HepG2 (cell line): Measurements from ENCODE around the gene PLEKHH3. TPM values are rescaled to one million over a fixed set of nuclear protein-coding genes. Genes with fewer than 3 reads are reported as not detected.
A peak's percentile ranks its signal among the peaks of the same experiment; 100 is the strongest.

Source experiments
- ESRRA ChIP-seq: sonication (generic); formaldehyde crosslinking; IDR thresholded peaks from 2 replicates; pipeline ENCODE4 v1.5.1; 2020; ENCODE audit warnings: mild to moderate bottlenecking, low read depth, missing genetic modification reagents
- FOXK2 ChIP-seq: fragments of 450-650 bp; IDR thresholded peaks from 2 replicates; pipeline ENCODE4 v1.6.1; 2016
- NCOA5 ChIP-seq: sonication (generic); formaldehyde crosslinking; IDR thresholded peaks from 2 replicates; pipeline ENCODE4 v1.4.0; 2020; ENCODE audit warnings: missing genetic modification reagents
- PITX1 ChIP-seq: sonication (generic); formaldehyde crosslinking; IDR thresholded peaks from 2 replicates; pipeline ENCODE4 v1.5.1; 2020; ENCODE audit warnings: mild to moderate bottlenecking, missing genetic modification reagents
- PRMT3 ChIP-seq: sonication (generic); formaldehyde crosslinking; IDR thresholded peaks from 2 replicates; pipeline ENCODE4 v1.8.1; 2022; ENCODE audit warnings: low read depth, mild to moderate bottlenecking, moderate library complexity, missing genetic modification reagents, borderline replicate concordance
- RFX3 ChIP-seq: IDR thresholded peaks from 2 replicates; pipeline ENCODE4 v1.6.1; 2016; ENCODE audit warnings: missing biosample characterization, missing genetic modification reagents
- TFE3 ChIP-seq: IDR thresholded peaks from 2 replicates; pipeline ENCODE4 v1.6.1; 2016
- UBTF ChIP-seq: sonication (generic); formaldehyde crosslinking; IDR thresholded peaks from 2 replicates; pipeline ENCODE4 v1.4.0; 2020; ENCODE audit warnings: mild to moderate bottlenecking, missing genetic modification reagents
- ZBTB14 ChIP-seq: sonication (generic); formaldehyde crosslinking; IDR thresholded peaks from 2 replicates; pipeline ENCODE4 v1.4.0; 2020; ENCODE audit warnings: missing genetic modification reagents
- ZHX2 ChIP-seq, 2 experiments: sonication (generic) in 1 of 2; formaldehyde crosslinking in 1 of 2; IDR thresholded peaks; 2 replicates each; pipeline versions ENCODE4 v1.6.1 to v1.9.0; 2014 to 2022; ENCODE audit warnings: antibody characterized with exemption in 1 of 2, borderline replicate concordance in 1 of 2, inconsistent platforms in 1 of 2, low read depth in 1 of 2, missing genetic modification reagents in 1 of 2
- ZNF674 ChIP-seq: sonication (generic); formaldehyde crosslinking; IDR thresholded peaks from 2 replicates; pipeline ENCODE4 v1.5.0; 2020; ENCODE audit warnings: low read depth, mild to moderate bottlenecking, missing genetic modification reagents
- ZNF687 ChIP-seq: sonication (generic); formaldehyde crosslinking; IDR thresholded peaks from 2 replicates; pipeline ENCODE4 v1.5.1; 2020; ENCODE audit warnings: mild to moderate bottlenecking, missing genetic modification reagents, moderate library complexity
- polyA plus RNA-seq, 8 experiments: library from polyadenylated mRNA; depleted of rRNA in 3 of 8; stranded (reverse) in 7 of 8; unstranded in 1 of 8; fragments of >200 nt; fragmentation: Illumina TruSeq in 4 of 8; extraction: Trizol in 4 of 8; gene quantifications; 2 replicates each; pipeline versions ENCODE4 v1.2.1 to v1.2.3, GENCODE V29; 2011 to 2016; ENCODE audit warnings: low read depth in 4 of 8, missing spikeins in 1 of 8, mixed read lengths in 1 of 8; ENCODE audit not compliant: insufficient read depth in 1 of 8
- total RNA-seq, 5 experiments: library from RNA; depleted of rRNA; stranded (reverse); fragments of >200 nt; fragmentation: Illumina TruSeq; extraction: Trizol; gene quantifications; 2 replicates each; pipeline ENCODE4 v1.2.3, GENCODE V29; 2016; ENCODE audit warnings: low read depth in 1 of 5

The PLEKHH3 gene
- total and polyA plus RNA-seq, 2 of the 13 experiments (the other 11 are each of a cell fraction or from before 2014, with no cell fraction given) = 6.0 to 19.9 TPM

GRCh38 chr17:42676424-42677011 lies at the start of gene PLEKHH3 (continued):
- TF ChIP-seq ZBTB14 (CRISPR knock-in tag) (peak; percentile 76; the same call in 1 of the 2 replicates), ZNF674 (CRISPR knock-in tag) (peak; percentile 18; the same call in 1 of the 2 replicates), RFX3 (CRISPR knock-in tag) (no peak), NCOA5 (CRISPR knock-in tag) (no peak), ZNF687 (CRISPR knock-in tag) (peak; percentile 71), PITX1 (CRISPR knock-in tag) (0 out of 2 replicates have a peak, but pooled peaks have one; percentile 6), FOXK2 (no peak), PRMT3 (CRISPR knock-in tag) (no peak), UBTF (peak; percentile 91), ZHX2 (IDR thresholded peaks at IDR 0.05; ENCODE audit: low read depth) (no peak), ZHX2 (CRISPR knock-in tag; IDR thresholded peaks at IDR 0.05; ENCODE audit: borderline replicate concordance) (no peak), TFE3 (no peak), ESRRA (CRISPR knock-in tag) (0 out of 2 replicates have a peak, but pooled peaks have one; percentile 15)
